Heart right ventricle (tissue), 16 donors: Measurements from ENCODE around the gene SOS1. TPM values are rescaled to one million over a fixed set of nuclear protein-coding genes. Genes with fewer than 3 reads are reported as not detected.

Experiments
- ATAC-seq, 8 donors: fragments of 200-7000 bp; cut with Tn5 transposase; one replicate each; pipeline ENCODE4 v1.9.1; 2020; ENCODE audit warnings: mild to moderate bottlenecking in 8 of 8, moderate library complexity in 8 of 8, moderate number of reproducible peaks in 1 of 8
- DNase-seq, 2 donors: peaks; one replicate each; pipeline ENCODE4 v3.0.0-alpha.2; 2020
- H3K27ac ChIP-seq, 10 donors: fragments of 200-600 bp; sonication (generic) in 2 of 10; one replicate each; pipeline versions ENCODE4 v1.5.0 to v1.8.0; 2020 to 2022; ENCODE audit warnings: mild to moderate bottlenecking in 3 of 10
- H3K27me3 ChIP-seq, 7 donors: fragments of 200-600 bp; one replicate each; pipeline ENCODE4 v1.8.0; 2021 to 2022; ENCODE audit warnings: mild to moderate bottlenecking in 2 of 7
- H3K36me3 ChIP-seq, 9 donors: fragments of 200-600 bp; sonication (generic) in 1 of 9; one replicate each; pipeline versions ENCODE4 v1.5.0 to v1.8.0; 2020 to 2022; ENCODE audit warnings: mild to moderate bottlenecking in 2 of 9
- H3K4me1 ChIP-seq, 9 donors: fragments of 200-600 bp; sonication (generic) in 1 of 9; one replicate each; pipeline versions ENCODE4 v1.5.0 to v1.8.0; 2020 to 2022; ENCODE audit warnings: mild to moderate bottlenecking in 4 of 9
- H3K4me3 ChIP-seq, 10 donors: fragments of 200-600 bp; sonication (generic) in 2 of 10; one replicate each; pipeline versions ENCODE4 v1.5.0 to v1.8.0; 2020 to 2022; ENCODE audit warnings: mild to moderate bottlenecking in 7 of 10, moderate library complexity in 2 of 10
- H3K9me3 ChIP-seq, 11 donors: fragments of 200-600 bp in 10 of 11; sonication (generic) in 2 of 11; one replicate each; pipeline versions ENCODE4 v1.5.0 to v1.8.0; 2013 to 2022; ENCODE audit warnings: mild to moderate bottlenecking in 2 of 11, control low read depth in 1 of 11, moderate library complexity in 1 of 11
- WGBS, 2 donors: extraction: QIAGEN DNeasy Blood & Tissue Kit; methylation state at CpG; one replicate each; pipeline ENCODE4 v1.1.7; 2013; ENCODE audit warnings: inconsistent platforms in 1 of 2; 5-methylcytosine and 5-hydroxymethylcytosine counted together
- intact Hi-C, 10 donors: fragments of 100-400 bp; cut with DNase I; formaldehyde crosslinking; loops; one replicate each; pipeline versions ENCODE4 v1.11.1 to v1.14.2; 2022
- polyA plus RNA-seq, 2 donors: library from polyadenylated mRNA; stranded (reverse); fragments of 200-250 nt; gene quantifications; one replicate each; pipeline ENCODE4 v1.2.3, GENCODE V29; 2013
- total RNA-seq, 10 donors: library from RNA; stranded (reverse); fragmentation: NEBNext Ultra II Directional in 3 of 10; extraction: Animal tissue kit (Norgen Biotek cat#: 25700) in 3 of 10; gene quantifications; one replicate each; pipeline versions ENCODE4 v1.2.1 to v1.2.4, GENCODE V29; 2021 to 2023
- TF ChIP-seq, protein P1 (sequence below), 9 donors: fragments of 200-600 bp; sonication (generic) in 2 of 9; IDR thresholded peaks; one replicate each; pipeline versions ENCODE4 v1.5.0 to v1.8.0; 2021 to 2022; ENCODE audit warnings: antibody characterized with exemption in 9 of 9, mild to moderate bottlenecking in 5 of 9, moderate library complexity in 1 of 9
- donor health status: Arrhythmogenic right ventricular cardiomyopathy.
- donor health status: ischemic (EF 13 %, LVEDD 7.1; RV severe dilation, severe dysfunction).
- donor health status: healthy with polysubstance abuse.
- donor health status: DM: no; HTN: yes; CAD: no.
- donor health status: DM: no; HTN: no; CAD: no.
- donor health status: ischemic (EF 25% LVEDD 6.9; RV normal size, moderate dysfunction).
- donor health status: ischemic (EF 25% LVEDD 5.7; RV mildly dilated, moderate dysfunction).
- donor health status: healthy.
- donor health status: DM: yes; HTN: yes; CAD: no.
- donor health status: Ischemic cardiomyopathy.
- donor health status: ischemic (EF 35%, LVEDD 5.7; RV mildly dilated, moderate dysfunction).
- donor health status: nonischemic (EF 11% LVEDD 7.7; RV severe dilation, severe dysfunction).
- donor health status: DM: yes; HTN: yes; CAD: no.
- donor health status: PGD.
- donor health status: ischemic (EF 29% LVEDD 5.4; RV normal size, mild dysfunction).
- donor health status: nonischemic (EF 23%, LVEDD 6.1; RV moderate dilation, normal function).

Gene SOS1
- total and polyA plus RNA-seq, 12 donors = 5.8 to 37.8 (median 23.1) TPM

DNA sequence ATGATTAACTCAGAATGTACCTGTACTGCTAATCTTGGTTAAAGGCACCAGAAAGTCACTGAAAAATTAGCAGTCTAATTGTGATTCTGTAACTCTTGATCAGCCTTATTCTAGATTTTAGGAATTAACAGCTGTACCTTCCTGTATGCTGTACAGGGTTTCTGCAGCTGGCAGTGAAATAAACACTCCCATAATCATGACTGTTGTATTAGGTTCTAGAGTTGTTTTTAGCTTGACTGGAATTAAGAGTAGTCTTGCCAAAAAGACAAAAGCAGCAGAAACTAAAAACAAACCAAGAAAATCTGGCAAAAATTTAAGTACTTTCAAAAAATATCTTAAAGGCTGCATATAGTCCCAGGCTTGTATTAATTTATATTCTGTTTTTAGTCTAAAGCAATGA, 103.5 kb downstream of the SOS1 start:
- ATAC-seq (no peak), DNase-seq (no peak)
- Histone ChIP-seq H3K27me3 (no peaks in the 10 kb centered on the region), H3K4me1 (peaks cover 0 to 34% (median 13%) of the 10 kb centered on the region in 9 donors), H3K36me3 (peaks cover 0 to 40% (median 8%) of the 10 kb centered on the region in 9 donors), H3K9me3 (no peaks in the 10 kb centered on the region), H3K4me3 (no peak overlapping the region), H3K27ac (peak overlapping the region in 3 of 10 donors; percentile 15 to 83 (median 78))
- TF ChIP-seq, protein P1, sequence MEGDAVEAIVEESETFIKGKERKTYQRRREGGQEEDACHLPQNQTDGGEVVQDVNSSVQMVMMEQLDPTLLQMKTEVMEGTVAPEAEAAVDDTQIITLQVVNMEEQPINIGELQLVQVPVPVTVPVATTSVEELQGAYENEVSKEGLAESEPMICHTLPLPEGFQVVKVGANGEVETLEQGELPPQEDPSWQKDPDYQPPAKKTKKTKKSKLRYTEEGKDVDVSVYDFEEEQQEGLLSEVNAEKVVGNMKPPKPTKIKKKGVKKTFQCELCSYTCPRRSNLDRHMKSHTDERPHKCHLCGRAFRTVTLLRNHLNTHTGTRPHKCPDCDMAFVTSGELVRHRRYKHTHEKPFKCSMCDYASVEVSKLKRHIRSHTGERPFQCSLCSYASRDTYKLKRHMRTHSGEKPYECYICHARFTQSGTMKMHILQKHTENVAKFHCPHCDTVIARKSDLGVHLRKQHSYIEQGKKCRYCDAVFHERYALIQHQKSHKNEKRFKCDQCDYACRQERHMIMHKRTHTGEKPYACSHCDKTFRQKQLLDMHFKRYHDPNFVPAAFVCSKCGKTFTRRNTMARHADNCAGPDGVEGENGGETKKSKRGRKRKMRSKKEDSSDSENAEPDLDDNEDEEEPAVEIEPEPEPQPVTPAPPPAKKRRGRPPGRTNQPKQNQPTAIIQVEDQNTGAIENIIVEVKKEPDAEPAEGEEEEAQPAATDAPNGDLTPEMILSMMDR (IDR thresholded peaks at IDR 0.05) = no peak
- intact Hi-C loops = no loop called here

DNA sequence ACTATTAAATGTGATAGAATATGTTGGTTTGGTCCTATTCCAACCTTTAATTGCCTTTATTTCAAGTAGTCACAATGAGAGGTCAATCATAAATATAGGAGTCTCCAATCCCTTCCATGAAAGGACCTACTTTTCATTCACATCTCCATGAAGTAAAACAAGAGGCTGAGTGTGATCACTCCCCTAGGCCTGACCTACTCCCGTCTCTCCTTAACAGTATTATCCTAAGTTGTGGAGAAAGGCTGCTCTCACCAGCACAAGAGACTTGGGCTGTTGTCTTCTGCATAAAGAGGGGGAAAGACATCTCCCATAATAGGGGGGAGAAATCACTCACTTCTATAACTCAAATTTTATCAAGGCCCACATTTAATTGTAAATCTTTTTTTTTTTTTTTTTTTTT, 105.4 kb downstream of the SOS1 start:
- Histone ChIP-seq H3K4me3 (no peak overlapping the region), H3K27ac (no peak overlapping the region), H3K27me3 (no peaks in the 10 kb centered on the region), H3K9me3 (no peaks in the 10 kb centered on the region), H3K4me1 (peaks cover 0 to 34% (median 13%) of the 10 kb centered on the region in 9 donors), H3K36me3 (peaks cover 0 to 52% (median 17%) of the 10 kb centered on the region in 9 donors)
- intact Hi-C loops = no loop called here
- DNase-seq (no peak), ATAC-seq (no peak)
- WGBS, 2 donors = 97 to 100% methylated on average over 1 of the region's 1 CpG
- TF ChIP-seq, protein P1 (IDR thresholded peaks at IDR 0.05) = no peak

DNA sequence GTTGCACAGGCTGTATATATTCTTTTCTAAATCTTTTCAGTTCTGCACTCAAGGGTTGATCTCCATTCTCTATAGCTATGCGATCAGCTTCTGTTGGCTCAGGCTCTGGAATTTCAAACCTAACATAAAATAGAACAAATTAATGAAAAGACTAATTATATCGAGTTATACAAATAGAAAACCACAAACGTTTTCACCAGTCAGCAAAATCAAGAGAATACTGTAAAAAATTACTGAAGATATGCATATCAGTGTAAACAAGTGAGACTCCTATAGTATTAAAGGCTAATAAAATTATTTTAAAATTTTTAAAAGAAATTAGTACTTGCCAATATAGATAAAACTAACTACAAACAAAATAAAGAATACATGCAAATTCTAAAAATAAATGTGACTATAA, 107.0 kb downstream of the SOS1 start:
- Histone ChIP-seq H3K9me3 (no peaks in the 10 kb centered on the region), H3K36me3 (peaks cover 0 to 61% (median 29%) of the 10 kb centered on the region in 9 donors), H3K27me3 (no peaks in the 10 kb centered on the region), H3K4me1 (peaks cover 0 to 34% (median 13%) of the 10 kb centered on the region in 9 donors), H3K27ac (no peak overlapping the region), H3K4me3 (no peak overlapping the region)
- 91 to 94% methylated on average over 3 of the region's 3 CpGs for WGBS, 2 donors
- intact Hi-C loops = no loop called here
- TF ChIP-seq, protein P1 (IDR thresholded peaks at IDR 0.05) = no peak
- ATAC-seq = no peak
- no peak for DNase-seq

DNA sequence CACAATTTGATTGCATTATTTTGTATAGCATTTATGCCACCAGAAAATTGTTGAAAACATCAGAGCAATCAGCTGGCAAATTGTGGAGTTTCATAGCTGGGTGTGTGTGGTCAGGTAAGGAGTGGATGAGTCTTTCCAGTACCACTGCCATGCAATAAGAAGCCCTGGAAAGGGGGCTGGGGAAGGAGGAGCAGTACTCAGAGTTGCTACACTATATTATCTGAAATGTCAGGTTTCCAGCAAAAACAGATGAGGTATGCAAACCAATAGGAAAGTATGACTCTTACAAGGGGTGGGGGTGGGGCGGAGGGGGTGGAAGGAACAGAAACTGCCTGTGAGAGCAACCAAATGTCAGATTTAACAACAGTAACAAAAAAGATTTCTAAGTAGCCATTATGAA, 112.2 kb downstream of the SOS1 start:
- TF ChIP-seq, protein P1 (IDR thresholded peaks at IDR 0.05) = no peak
- Histone ChIP-seq H3K36me3 (peaks cover 0 to 100% (median 49%) of the 10 kb centered on the region in 9 donors), H3K4me3 (no peak overlapping the region), H3K4me1 (peaks cover 0 to 4% (median 0%) of the 10 kb centered on the region in 9 donors), H3K27ac (no peak overlapping the region), H3K27me3 (no peaks in the 10 kb centered on the region), H3K9me3 (no peaks in the 10 kb centered on the region)
- no peak for DNase-seq
- no peak for ATAC-seq
- WGBS, 2 donors = 98 to 100% methylated on average over 1 of the region's 1 CpG
- intact Hi-C loops = no loop called here
